ENCODE results near the gene ANGPTL4.

The ANGPTL4 gene

GRCh38 chr19:8390617-8390981, 26.6 kb downstream of the ANGPTL4 start:
- H3K27me3 ChIP-seq (ENCODE audit: insufficient read depth, low read length), result no peaks in the 10 kb centered on the region
- TF ChIP-seq EZH2 (IDR thresholded peaks at IDR 0.05; ENCODE audit: borderline replicate concordance, low read length) (no peak), CTCF (IDR thresholded peaks at IDR 0.05; ENCODE audit: low read length) (no peak)
- H3F3A ChIP-seq (ENCODE audit: insufficient read depth, low read length), result 0 out of 2 replicates have a peak, but pooled peaks cover 3% of the 10 kb centered on the region
- H3K79me2 ChIP-seq (ENCODE audit: insufficient read depth, low read length), result 0 out of 2 replicates have a peak, but pooled peaks cover 3% of the 10 kb centered on the region
- H3K4me1 ChIP-seq (ENCODE audit: insufficient read depth, low read length, severe bottlenecking), result peaks cover 27% of the 10 kb centered on the region
- H3K9me3 ChIP-seq (ENCODE audit: low read length), result no peaks in the 10 kb centered on the region
- H3K4me3 ChIP-seq (ENCODE audit: low read depth, low read length, poor library complexity, severe bottlenecking), result peak overlapping the region; percentile 85
- H3K9me2 ChIP-seq (ENCODE audit: low read depth, low read length), result no peaks in the 10 kb centered on the region
- H3K36me3 ChIP-seq (ENCODE audit: insufficient read depth, low read length), result peaks cover 3% of the 10 kb centered on the region; the same call in 1 of the 2 replicates
- no peaks in the 10 kb centered on the region for H4K20me1 ChIP-seq (ENCODE audit: insufficient read depth, low read length)
- H3K4me2 ChIP-seq (ENCODE audit: low read length), result peak overlapping the region; percentile 66
- H2AFZ ChIP-seq (ENCODE audit: low read length), result no peak overlapping the region
- H3K27ac ChIP-seq (ENCODE audit: low read depth, low read length, poor library complexity, severe bottlenecking), result peak overlapping the region; percentile 82
- peak overlapping the region; percentile 95 for H3K9ac ChIP-seq (ENCODE audit: low read length)

GRCh38 chr19:8391198-8392016, 27.5 kb downstream of the ANGPTL4 start:
- Histone ChIP-seq H3K9me3 (ENCODE audit: low read length) (no peaks in the 10 kb centered on the region), H3K79me2 (ENCODE audit: insufficient read depth, low read length) (0 out of 2 replicates have a peak, but pooled peaks cover 3% of the 10 kb centered on the region), H4K20me1 (ENCODE audit: insufficient read depth, low read length) (no peaks in the 10 kb centered on the region), H3F3A (ENCODE audit: insufficient read depth, low read length) (peaks cover 3% of the 10 kb centered on the region; the same call in 1 of the 2 replicates), H2AFZ (ENCODE audit: low read length) (no peak overlapping the region), H3K36me3 (ENCODE audit: insufficient read depth, low read length) (0 out of 2 replicates have a peak, but pooled peaks cover 3% of the 10 kb centered on the region), H3K27me3 (ENCODE audit: insufficient read depth, low read length) (no peaks in the 10 kb centered on the region), H3K4me2 (ENCODE audit: low read length) (peak overlapping the region; percentile 66), H3K4me1 (ENCODE audit: insufficient read depth, low read length, severe bottlenecking) (peaks cover 27% of the 10 kb centered on the region), H3K9ac (ENCODE audit: low read length) (peak overlapping the region; percentile 52; the same call in 1 of the 2 replicates), H3K9me2 (ENCODE audit: low read depth, low read length) (no peaks in the 10 kb centered on the region), H3K4me3 (ENCODE audit: low read depth, low read length, poor library complexity, severe bottlenecking) (peak overlapping the region; percentile 47), H3K27ac (ENCODE audit: low read depth, low read length, poor library complexity, severe bottlenecking) (peak overlapping the region; percentile 29)
- TF ChIP-seq EZH2 (IDR thresholded peaks at IDR 0.05; ENCODE audit: borderline replicate concordance, low read length) (no peak), CTCF (IDR thresholded peaks at IDR 0.05; ENCODE audit: low read length) (no peak)

- Histone ChIP-seq H3F3A (ENCODE audit: insufficient read depth, low read length) (peaks cover 3% of the 10 kb centered on the region; the same call in 1 of the 2 replicates), H3K79me2 (ENCODE audit: insufficient read depth, low read length) (0 out of 2 replicates have a peak, but pooled peaks cover 3% of the 10 kb centered on the region), H3K4me2 (ENCODE audit: low read length) (peak overlapping the region; percentile 66)
These were observed 28.1 kb downstream of the ANGPTL4 start for GRCh38 chr19:8392017-8392591.

More at GRCh38 chr19:8392017-8392591, 28.1 kb downstream of the ANGPTL4 start:
- no peak overlapping the region for H3K27ac ChIP-seq (ENCODE audit: low read depth, low read length, poor library complexity, severe bottlenecking)
- peak overlapping the region; percentile 47 for H3K4me3 ChIP-seq (ENCODE audit: low read depth, low read length, poor library complexity, severe bottlenecking)
- H3K9me2 ChIP-seq (ENCODE audit: low read depth, low read length), result no peaks in the 10 kb centered on the region
- peaks cover 27% of the 10 kb centered on the region for H3K4me1 ChIP-seq (ENCODE audit: insufficient read depth, low read length, severe bottlenecking)
- no peaks in the 10 kb centered on the region for H3K36me3 ChIP-seq (ENCODE audit: insufficient read depth, low read length)
- H3K9ac ChIP-seq (ENCODE audit: low read length), result peak overlapping the region; percentile 52; the same call in 1 of the 2 replicates
- H4K20me1 ChIP-seq (ENCODE audit: insufficient read depth, low read length), result no peaks in the 10 kb centered on the region
- H3K9me3 ChIP-seq (ENCODE audit: low read length), result no peaks in the 10 kb centered on the region
- H2AFZ ChIP-seq (ENCODE audit: low read length), result no peak overlapping the region
- no peaks in the 10 kb centered on the region for H3K27me3 ChIP-seq (ENCODE audit: insufficient read depth, low read length)
- TF ChIP-seq CTCF (IDR thresholded peaks at IDR 0.05; ENCODE audit: low read length), result no peak
- TF ChIP-seq EZH2 (IDR thresholded peaks at IDR 0.05; ENCODE audit: borderline replicate concordance, low read length), result no peak
